Right atrium auricular region (tissue), 2 donors: Measurements from ENCODE around the gene SMIM29. TPM values are rescaled to one million over a fixed set of nuclear protein-coding genes. Genes with fewer than 3 reads are reported as not detected.

Experiments used
- DNase-seq: peaks from one replicate; pipeline ENCODE4 v3.0.0-alpha.2; 2019; ENCODE audit warnings: low spot score
- H3K27ac ChIP-seq, 2 donors: fragments of 200-600 bp; sonication (generic); 1 replicate in 1 of 2; 2 replicates in 1 of 2; pipeline ENCODE4 v1.5.1; 2016 to 2019
- H3K27me3 ChIP-seq, 2 donors: fragments of 200-600 bp; sonication (generic); one replicate each; pipeline versions ENCODE4 v1.5.1 to v1.6.0; 2017 to 2019
- H3K36me3 ChIP-seq: fragments of 200-600 bp; sonication (generic); one replicate; pipeline ENCODE4 v1.5.1; 2016
- H3K4me1 ChIP-seq, 2 donors: fragments of 200-600 bp; sonication (generic); one replicate each; pipeline versions ENCODE4 v1.5.1 to v1.6.0; 2017 to 2019
- H3K4me3 ChIP-seq, 2 donors: fragments of 200-600 bp; sonication (generic); 1 replicate in 1 of 2; 2 replicates in 1 of 2; pipeline ENCODE4 v1.5.1; 2017 to 2019; ENCODE audit warnings: mild to moderate bottlenecking in 1 of 2, moderate library complexity in 1 of 2
- H3K9me3 ChIP-seq, 2 donors: fragments of 200-600 bp; sonication (generic); one replicate each; pipeline ENCODE4 v1.5.1; 2019
- total RNA-seq, 2 donors: library from RNA; depleted of rRNA; stranded (reverse); fragments of >200 nt; gene quantifications; one replicate each; pipeline ENCODE4 v1.1.0, GENCODE V29; 2016
- TF ChIP-seq, protein P1 (sequence below), 2 donors: fragments of 200-600 bp; sonication (generic); IDR thresholded peaks; one replicate each; pipeline ENCODE4 v1.5.1; 2019; ENCODE audit warnings: antibody characterized with exemption in 2 of 2

SMIM29 gene
- total RNA-seq, 2 donors from 2014 or later: 21.7 to 29.4 TPM

DNA sequence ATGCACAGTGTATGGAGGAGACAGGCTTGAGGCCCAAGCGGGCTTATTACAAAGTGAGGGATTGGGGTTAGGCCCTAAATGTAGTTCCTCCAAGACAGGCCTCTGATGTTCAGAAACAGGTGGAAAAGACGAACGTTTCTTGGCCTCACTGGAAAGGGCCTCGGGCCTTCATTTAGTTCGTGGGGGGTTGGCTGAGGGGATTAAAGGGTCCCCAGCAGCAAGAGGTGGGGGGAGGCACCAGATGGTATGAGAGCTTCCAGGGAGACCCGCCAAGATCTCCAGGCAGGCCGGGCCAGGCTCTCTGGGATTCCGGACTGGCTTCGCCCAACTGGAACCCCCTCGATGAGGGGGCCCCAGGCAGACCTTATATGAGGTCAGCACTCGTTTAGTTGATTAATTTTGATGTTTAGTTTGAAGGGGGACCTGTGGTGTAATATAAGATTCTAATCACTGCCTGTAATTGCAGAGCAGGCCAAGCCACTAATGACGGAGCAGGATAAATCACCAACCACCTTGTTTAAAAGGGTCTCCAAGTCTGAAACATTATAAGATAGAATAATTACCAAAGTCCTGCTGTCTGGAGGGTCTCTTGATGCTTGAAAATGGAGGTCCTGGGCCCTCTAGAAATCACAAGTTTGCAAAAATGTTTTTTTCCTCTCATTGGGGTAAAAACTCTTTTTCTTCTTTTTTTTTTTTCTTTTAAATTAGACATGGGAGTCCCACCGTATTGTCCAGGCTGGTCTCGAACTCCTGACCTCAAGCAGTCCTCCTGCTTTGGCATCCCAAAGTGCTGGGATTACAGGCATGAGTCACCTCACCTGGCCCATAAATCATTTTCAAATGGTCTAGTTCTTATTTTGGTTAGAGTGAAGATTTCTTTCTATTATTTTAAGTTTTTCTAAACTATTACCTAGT is 10.0 kb downstream of the SMIM29 start:
- Histone ChIP-seq H3K9me3 (no peaks in the 10 kb centered on the region), H3K27me3 (no peaks in the 10 kb centered on the region), H3K4me3 (peak overlapping the region in 1 of 2 donors; percentile 70), H3K27ac (no peak overlapping the region), H3K4me1 (peaks cover 0 to 32% of the 10 kb centered on the region in 2 donors), H3K36me3 (no peaks in the 10 kb centered on the region)
- TF ChIP-seq, protein P1, sequence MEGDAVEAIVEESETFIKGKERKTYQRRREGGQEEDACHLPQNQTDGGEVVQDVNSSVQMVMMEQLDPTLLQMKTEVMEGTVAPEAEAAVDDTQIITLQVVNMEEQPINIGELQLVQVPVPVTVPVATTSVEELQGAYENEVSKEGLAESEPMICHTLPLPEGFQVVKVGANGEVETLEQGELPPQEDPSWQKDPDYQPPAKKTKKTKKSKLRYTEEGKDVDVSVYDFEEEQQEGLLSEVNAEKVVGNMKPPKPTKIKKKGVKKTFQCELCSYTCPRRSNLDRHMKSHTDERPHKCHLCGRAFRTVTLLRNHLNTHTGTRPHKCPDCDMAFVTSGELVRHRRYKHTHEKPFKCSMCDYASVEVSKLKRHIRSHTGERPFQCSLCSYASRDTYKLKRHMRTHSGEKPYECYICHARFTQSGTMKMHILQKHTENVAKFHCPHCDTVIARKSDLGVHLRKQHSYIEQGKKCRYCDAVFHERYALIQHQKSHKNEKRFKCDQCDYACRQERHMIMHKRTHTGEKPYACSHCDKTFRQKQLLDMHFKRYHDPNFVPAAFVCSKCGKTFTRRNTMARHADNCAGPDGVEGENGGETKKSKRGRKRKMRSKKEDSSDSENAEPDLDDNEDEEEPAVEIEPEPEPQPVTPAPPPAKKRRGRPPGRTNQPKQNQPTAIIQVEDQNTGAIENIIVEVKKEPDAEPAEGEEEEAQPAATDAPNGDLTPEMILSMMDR (IDR thresholded peaks at IDR 0.05): no peak
- DNase-seq: no peak

GRCh38 chr6:34237722-34238584 is 10.9 kb downstream of the SMIM29 start:
- Histone ChIP-seq H3K27me3 (no peaks in the 10 kb centered on the region), H3K27ac (peak overlapping the region; percentile 58 to 73), H3K4me3 (peak overlapping the region; percentile 61 to 70), H3K4me1 (peaks cover 0 to 25% of the 10 kb centered on the region in 2 donors), H3K36me3 (no peaks in the 10 kb centered on the region), H3K9me3 (no peaks in the 10 kb centered on the region)
- DNase-seq: no peak
- TF ChIP-seq, protein P1 (IDR thresholded peaks at IDR 0.05): peak; percentile 14 to 52

DNA sequence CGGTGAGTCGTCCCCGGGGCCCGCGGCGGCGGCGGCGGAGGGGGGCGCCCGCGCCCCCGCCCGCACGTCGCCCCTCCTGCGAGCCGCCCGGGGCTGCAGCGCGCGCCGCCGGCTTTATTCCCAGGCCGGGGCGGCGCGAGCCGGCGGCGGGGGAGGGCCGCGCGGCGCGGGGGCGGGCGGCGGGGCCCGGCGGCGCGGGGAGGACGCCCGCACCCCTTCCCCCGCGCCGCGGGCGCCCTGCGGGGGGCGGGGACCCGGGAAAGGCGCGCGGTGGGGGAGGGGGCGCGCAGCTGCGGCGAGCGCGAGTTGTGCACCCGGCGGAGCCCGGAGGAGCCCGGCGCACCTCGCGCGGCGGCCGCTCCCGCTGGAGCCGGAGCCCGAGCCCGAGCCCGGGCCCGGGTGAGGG is 11.5 kb downstream of the SMIM29 start:
- TF ChIP-seq, protein P1 (IDR thresholded peaks at IDR 0.05): no peak
- DNase-seq: no peak
- Histone ChIP-seq H3K4me3 (peak overlapping the region; percentile 70 to 83), H3K36me3 (no peaks in the 10 kb centered on the region), H3K27ac (peak overlapping the region; percentile 88 to 95), H3K27me3 (no peaks in the 10 kb centered on the region), H3K4me1 (peaks cover 0 to 25% of the 10 kb centered on the region in 2 donors), H3K9me3 (no peaks in the 10 kb centered on the region)

GRCh38 chr6:34236443-34237315 is 12.1 kb downstream of the SMIM29 start, which contains the start of gene HMGA1:
Gene HMGA1, plus strand, starts transcription at chr6:34236873. Its CDS starts 3,908 bp downstream, at chr6:34240781.
- Histone ChIP-seq H3K27me3 (no peaks in the 10 kb centered on the region), H3K36me3 (no peaks in the 10 kb centered on the region), H3K4me1 (peaks cover 0 to 25% of the 10 kb centered on the region in 2 donors), H3K4me3 (peak within 1 kb of the TSS; percentile 70 to 83), H3K9me3 (no peaks in the 10 kb centered on the region), H3K27ac (peak within 1 kb of the TSS; percentile 88 to 95)
- TF ChIP-seq, protein P1 (IDR thresholded peaks at IDR 0.05): no peak
- peak; percentile 89 for DNase-seq

DNA sequence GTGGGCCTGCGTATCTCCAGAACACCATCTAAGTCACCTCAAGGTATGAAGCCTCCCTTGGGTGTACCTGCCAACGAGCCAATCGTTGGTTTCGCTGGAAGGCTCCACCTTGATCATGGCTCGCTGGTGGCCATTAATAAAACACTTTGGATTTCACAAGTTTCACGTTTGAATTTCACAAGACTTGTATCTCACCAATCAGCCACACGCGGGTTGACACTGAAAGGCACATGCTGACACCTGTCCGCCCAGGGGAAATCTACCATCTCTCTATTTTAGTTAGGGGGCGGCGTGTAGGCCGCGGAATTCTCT is 12.7 kb downstream of the SMIM29 start:
- peaks cover 0 to 25% of the 10 kb centered on the region in 2 donors for H3K4me1 ChIP-seq
- DNase-seq: no peak
- TF ChIP-seq, protein P1 (IDR thresholded peaks at IDR 0.05): no peak

More for the DNA sequence above, 12.7 kb downstream of the SMIM29 start:
- Histone ChIP-seq H3K9me3 (no peaks in the 10 kb centered on the region), H3K27ac (peak overlapping the region; percentile 88 to 95), H3K4me3 (peak overlapping the region; percentile 69 to 83), H3K36me3 (no peaks in the 10 kb centered on the region), H3K27me3 (no peaks in the 10 kb centered on the region)
